Measurements from ENCODE around the gene RABGAP1.
A peak's percentile ranks its signal among the peaks of the same experiment; 100 is the strongest.

The RABGAP1 gene

DNA sequence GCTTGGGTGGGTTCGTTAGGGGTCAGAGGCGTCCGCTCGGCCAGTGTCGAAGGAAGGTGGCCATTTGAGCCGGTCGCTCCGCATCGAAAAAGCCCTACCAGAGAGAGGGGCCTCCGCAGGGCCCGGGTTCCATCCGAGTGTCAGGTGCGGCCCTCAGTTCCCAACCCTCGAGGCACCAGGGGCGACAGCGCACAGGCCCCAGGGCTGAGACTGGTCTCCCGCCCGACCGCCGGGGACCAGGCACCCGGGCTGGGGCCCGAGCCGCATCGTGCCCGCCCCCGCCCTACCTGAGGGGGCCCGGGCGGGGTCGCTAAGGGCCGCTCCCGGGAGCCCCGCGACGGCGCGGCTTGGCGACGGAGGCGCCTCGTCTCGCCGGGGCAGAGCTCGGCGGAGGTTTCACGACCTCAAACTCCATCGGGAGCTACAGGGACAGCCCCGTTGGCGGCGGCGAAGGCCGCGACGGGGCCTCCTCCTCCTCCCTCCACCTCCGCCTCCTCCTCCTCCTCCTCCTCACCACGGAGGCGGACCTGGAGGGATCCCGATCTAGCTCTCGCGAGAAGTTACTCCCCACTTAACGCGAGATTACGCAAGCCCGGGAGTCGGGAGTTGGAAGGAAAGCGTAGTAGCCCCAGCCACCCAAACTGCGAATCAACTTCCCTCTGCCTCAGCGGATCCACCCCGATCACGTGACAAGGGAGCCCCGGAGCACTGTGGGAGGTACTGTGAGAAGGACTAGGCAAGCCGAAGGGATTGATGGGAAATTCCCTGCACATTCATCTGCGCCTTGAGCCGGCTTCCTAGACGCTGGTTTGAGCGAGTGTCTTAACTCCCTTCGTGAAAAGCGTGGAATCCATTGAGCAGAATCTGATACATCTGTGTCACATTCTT, 35.8 kb upstream of the RABGAP1 start, which contains the start of gene RC3H2 (continued):
- TF ChIP-seq ZNF426 (tag by site-specific recombination; IDR thresholded peaks at IDR 0.05) (no peak), SP3 (tag by site-specific recombination; IDR thresholded peaks at IDR 0.05) (peak; percentile 86), ZNF248 (tag by site-specific recombination; IDR thresholded peaks at IDR 0.05) (no peak), ZNF843 (tag by site-specific recombination; IDR thresholded peaks at IDR 0.05) (no peak), ZNF391 (tag by site-specific recombination; IDR thresholded peaks at IDR 0.05; ENCODE audit: borderline replicate concordance, low read depth) (no peak), KLF7 (tag by site-specific recombination; IDR thresholded peaks at IDR 0.05; ENCODE audit: borderline replicate concordance) (no peak), ZNF10 (tag by site-specific recombination; IDR thresholded peaks at IDR 0.05) (no peak), ZNF654 (tag by site-specific recombination; IDR thresholded peaks at IDR 0.05; ENCODE audit: low read depth) (no peak), ZFP3 (tag by site-specific recombination; IDR thresholded peaks at IDR 0.05; ENCODE audit: low read depth) (no peak), ZNF138 (tag by site-specific recombination; IDR thresholded peaks at IDR 0.05; ENCODE audit: borderline replicate concordance) (no peak), ZNF629 (tag by site-specific recombination; IDR thresholded peaks at IDR 0.05) (peak; percentile 64; the same call in 1 of the 2 replicates), ZBTB21 (tag by site-specific recombination; IDR thresholded peaks at IDR 0.05) (no peak), ZNF48 (tag by site-specific recombination; IDR thresholded peaks at IDR 0.05) (no peak), ZNF155 (tag by site-specific recombination; IDR thresholded peaks at IDR 0.05) (no peak), ZNF239 (tag by site-specific recombination; IDR thresholded peaks at IDR 0.05) (no peak), KLF1 (tag by site-specific recombination; IDR thresholded peaks at IDR 0.05) (peak; percentile 44; the same call in 1 of the 2 replicates), ZNF677 (tag by site-specific recombination; IDR thresholded peaks at IDR 0.05) (no peak), ZNF175 (tag by site-specific recombination; IDR thresholded peaks at IDR 0.05) (no peak), ZNF157 (tag by site-specific recombination; IDR thresholded peaks at IDR 0.05) (no peak), ZNF221 (tag by site-specific recombination; IDR thresholded peaks at IDR 0.05; ENCODE audit: borderline replicate concordance) (no peak)
- TF ChIP-seq, protein P1, sequence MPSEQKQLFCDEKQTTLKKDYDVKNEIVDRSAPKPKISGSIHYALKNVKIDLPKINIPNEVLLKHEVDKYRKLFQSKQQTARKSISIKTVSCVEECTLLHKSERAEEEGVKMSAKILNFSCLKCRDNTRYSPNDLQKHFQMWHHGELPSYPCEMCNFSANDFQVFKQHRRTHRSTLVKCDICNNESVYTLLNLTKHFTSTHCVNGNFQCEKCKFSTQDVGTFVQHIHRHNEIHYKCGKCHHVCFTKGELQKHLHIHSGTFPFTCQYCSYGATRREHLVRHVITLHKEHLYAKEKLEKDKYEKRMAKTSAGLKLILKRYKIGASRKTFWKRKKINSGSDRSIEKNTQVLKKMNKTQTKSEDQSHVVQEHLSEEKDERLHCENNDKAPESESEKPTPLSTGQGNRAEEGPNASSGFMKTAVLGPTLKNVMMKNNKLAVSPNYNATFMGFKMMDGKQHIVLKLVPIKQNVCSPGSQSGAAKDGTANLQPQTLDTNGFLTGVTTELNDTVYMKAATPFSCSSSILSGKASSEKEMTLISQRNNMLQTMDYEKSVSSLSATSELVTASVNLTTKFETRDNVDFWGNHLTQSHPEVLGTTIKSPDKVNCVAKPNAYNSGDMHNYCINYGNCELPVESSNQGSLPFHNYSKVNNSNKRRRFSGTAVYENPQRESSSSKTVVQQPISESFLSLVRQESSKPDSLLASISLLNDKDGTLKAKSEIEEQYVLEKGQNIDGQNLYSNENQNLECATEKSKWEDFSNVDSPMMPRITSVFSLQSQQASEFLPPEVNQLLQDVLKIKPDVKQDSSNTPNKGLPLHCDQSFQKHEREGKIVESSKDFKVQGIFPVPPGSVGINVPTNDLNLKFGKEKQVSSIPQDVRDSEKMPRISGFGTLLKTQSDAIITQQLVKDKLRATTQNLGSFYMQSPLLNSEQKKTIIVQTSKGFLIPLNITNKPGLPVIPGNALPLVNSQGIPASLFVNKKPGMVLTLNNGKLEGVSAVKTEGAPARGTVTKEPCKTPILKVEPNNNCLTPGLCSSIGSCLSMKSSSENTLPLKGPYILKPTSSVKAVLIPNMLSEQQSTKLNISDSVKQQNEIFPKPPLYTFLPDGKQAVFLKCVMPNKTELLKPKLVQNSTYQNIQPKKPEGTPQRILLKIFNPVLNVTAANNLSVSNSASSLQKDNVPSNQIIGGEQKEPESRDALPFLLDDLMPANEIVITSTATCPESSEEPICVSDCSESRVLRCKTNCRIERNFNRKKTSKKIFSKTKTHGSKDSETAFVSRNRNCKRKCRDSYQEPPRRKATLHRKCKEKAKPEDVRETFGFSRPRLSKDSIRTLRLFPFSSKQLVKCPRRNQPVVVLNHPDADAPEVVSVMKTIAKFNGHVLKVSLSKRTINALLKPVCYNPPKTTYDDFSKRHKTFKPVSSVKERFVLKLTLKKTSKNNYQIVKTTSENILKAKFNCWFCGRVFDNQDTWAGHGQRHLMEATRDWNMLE (tag by site-specific recombination; conservative IDR thresholded peaks at IDR 0.05; ENCODE audit: low read depth): peak; percentile 81
- TF ChIP-seq, protein P2, sequence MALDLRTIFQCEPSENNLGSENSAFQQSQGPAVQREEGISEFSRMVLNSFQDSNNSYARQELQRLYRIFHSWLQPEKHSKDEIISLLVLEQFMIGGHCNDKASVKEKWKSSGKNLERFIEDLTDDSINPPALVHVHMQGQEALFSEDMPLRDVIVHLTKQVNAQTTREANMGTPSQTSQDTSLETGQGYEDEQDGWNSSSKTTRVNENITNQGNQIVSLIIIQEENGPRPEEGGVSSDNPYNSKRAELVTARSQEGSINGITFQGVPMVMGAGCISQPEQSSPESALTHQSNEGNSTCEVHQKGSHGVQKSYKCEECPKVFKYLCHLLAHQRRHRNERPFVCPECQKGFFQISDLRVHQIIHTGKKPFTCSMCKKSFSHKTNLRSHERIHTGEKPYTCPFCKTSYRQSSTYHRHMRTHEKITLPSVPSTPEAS (tag by site-specific recombination; IDR thresholded peaks at IDR 0.05): no peak
- TF ChIP-seq, protein P3, sequence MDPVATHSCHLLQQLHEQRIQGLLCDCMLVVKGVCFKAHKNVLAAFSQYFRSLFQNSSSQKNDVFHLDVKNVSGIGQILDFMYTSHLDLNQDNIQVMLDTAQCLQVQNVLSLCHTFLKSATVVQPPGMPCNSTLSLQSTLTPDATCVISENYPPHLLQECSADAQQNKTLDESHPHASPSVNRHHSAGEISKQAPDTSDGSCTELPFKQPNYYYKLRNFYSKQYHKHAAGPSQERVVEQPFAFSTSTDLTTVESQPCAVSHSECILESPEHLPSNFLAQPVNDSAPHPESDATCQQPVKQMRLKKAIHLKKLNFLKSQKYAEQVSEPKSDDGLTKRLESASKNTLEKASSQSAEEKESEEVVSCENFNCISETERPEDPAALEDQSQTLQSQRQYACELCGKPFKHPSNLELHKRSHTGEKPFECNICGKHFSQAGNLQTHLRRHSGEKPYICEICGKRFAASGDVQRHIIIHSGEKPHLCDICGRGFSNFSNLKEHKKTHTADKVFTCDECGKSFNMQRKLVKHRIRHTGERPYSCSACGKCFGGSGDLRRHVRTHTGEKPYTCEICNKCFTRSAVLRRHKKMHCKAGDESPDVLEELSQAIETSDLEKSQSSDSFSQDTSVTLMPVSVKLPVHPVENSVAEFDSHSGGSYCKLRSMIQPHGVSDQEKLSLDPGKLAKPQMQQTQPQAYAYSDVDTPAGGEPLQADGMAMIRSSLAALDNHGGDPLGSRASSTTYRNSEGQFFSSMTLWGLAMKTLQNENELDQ (tag by site-specific recombination; IDR thresholded peaks at IDR 0.05; ENCODE audit: low read depth): no peak
- TF ChIP-seq, protein P4, sequence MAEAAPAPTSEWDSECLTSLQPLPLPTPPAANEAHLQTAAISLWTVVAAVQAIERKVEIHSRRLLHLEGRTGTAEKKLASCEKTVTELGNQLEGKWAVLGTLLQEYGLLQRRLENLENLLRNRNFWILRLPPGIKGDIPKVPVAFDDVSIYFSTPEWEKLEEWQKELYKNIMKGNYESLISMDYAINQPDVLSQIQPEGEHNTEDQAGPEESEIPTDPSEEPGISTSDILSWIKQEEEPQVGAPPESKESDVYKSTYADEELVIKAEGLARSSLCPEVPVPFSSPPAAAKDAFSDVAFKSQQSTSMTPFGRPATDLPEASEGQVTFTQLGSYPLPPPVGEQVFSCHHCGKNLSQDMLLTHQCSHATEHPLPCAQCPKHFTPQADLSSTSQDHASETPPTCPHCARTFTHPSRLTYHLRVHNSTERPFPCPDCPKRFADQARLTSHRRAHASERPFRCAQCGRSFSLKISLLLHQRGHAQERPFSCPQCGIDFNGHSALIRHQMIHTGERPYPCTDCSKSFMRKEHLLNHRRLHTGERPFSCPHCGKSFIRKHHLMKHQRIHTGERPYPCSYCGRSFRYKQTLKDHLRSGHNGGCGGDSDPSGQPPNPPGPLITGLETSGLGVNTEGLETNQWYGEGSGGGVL (tag by site-specific recombination; IDR thresholded peaks at IDR 0.05): peak; percentile 52
- TF ChIP-seq, protein P5, sequence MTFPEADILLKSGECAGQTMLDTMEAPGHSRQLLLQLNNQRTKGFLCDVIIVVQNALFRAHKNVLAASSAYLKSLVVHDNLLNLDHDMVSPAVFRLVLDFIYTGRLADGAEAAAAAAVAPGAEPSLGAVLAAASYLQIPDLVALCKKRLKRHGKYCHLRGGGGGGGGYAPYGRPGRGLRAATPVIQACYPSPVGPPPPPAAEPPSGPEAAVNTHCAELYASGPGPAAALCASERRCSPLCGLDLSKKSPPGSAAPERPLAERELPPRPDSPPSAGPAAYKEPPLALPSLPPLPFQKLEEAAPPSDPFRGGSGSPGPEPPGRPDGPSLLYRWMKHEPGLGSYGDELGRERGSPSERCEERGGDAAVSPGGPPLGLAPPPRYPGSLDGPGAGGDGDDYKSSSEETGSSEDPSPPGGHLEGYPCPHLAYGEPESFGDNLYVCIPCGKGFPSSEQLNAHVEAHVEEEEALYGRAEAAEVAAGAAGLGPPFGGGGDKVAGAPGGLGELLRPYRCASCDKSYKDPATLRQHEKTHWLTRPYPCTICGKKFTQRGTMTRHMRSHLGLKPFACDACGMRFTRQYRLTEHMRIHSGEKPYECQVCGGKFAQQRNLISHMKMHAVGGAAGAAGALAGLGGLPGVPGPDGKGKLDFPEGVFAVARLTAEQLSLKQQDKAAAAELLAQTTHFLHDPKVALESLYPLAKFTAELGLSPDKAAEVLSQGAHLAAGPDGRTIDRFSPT (tag by site-specific recombination; IDR thresholded peaks at IDR 0.05): no peak

All from HEK293 (cell line).